K562 (cell line): ENCODE results near the gene TARBP2. TPM values are rescaled to one million over a fixed set of nuclear protein-coding genes. Genes with fewer than 3 reads are reported as not detected.

Experiments
- C11orf30 ChIP-seq: fragments of 450-650 bp; IDR thresholded peaks from 2 replicates; pipeline ENCODE4 v1.6.1; 2016; ENCODE audit warnings: low read depth, mild to moderate bottlenecking
- CHD4 ChIP-seq: fragments of 200-600 bp; sonication (generic); IDR thresholded peaks from 3 replicates; pipeline ENCODE4 v1.6.1; 2012; ENCODE audit warnings: low read depth, mild to moderate bottlenecking, mixed read lengths, low read length, inconsistent platforms; ENCODE audit not compliant: insufficient read depth, insufficient replicate concordance, poor library complexity, severe bottlenecking
- MAFG ChIP-seq: fragments of 450-650 bp; conservative IDR thresholded peaks from 2 replicates; pipeline ENCODE4 v1.6.1; 2016; ENCODE audit warnings: missing genetic modification characterization, missing compliant biosample characterization
- ZKSCAN3 ChIP-seq: fragments of 250-450 bp; sonication (Bioruptor Pico); IDR thresholded peaks from 2 replicates; pipeline ENCODE4 v1.4.0; 2020
- polyA plus RNA-seq, 8 experiments: library from polyadenylated mRNA; depleted of rRNA in 4 of 8; stranded (reverse) in 5 of 8; unstranded in 3 of 8; fragments of >200 nt; fragmentation: Nextera tagmentation in 2 of 8; fragmentation: Illumina TruSeq in 1 of 8; extraction: Ambion mirVana in 2 of 8; extraction: Trizol in 1 of 8; gene quantifications; 2 replicates each; pipeline versions ENCODE4 v1.2.1 to v1.2.3, GENCODE V29; 2011 to 2014; ENCODE audit warnings: inconsistent platforms in 1 of 8, missing spikeins in 1 of 8
- total RNA-seq, 7 experiments: library from RNA; depleted of rRNA in 6 of 7; stranded (reverse); fragments of >200 nt in 6 of 7; fragmentation: Illumina TruSeq in 2 of 7; extraction: Trizol in 2 of 7; gene quantifications; 2 replicates each; pipeline versions ENCODE4 v1.2.1 to v1.2.3, GENCODE V29; 2011 to 2021; ENCODE audit warnings: low replicate concordance in 1 of 7
- TF ChIP-seq, protein P1 (sequence below): fragments of 250-450 bp; sonication (Bioruptor Pico); IDR thresholded peaks from 2 replicates; pipeline ENCODE4 v1.4.0; 2020; ENCODE audit warnings: mild to moderate bottlenecking, moderate library complexity
- TF ChIP-seq, protein P2 (sequence below): fragments of 250-450 bp; sonication (Bioruptor Pico); IDR thresholded peaks from 2 replicates; pipeline ENCODE4 v1.5.0; 2021; ENCODE audit warnings: mild to moderate bottlenecking, borderline replicate concordance

TARBP2 gene
- total and polyA plus RNA-seq, 9 of the 15 experiments (the other 6 are each of a cell fraction or from before 2014, with no cell fraction given): 5.6 to 69.0 (median 44.6) TPM

DNA sequence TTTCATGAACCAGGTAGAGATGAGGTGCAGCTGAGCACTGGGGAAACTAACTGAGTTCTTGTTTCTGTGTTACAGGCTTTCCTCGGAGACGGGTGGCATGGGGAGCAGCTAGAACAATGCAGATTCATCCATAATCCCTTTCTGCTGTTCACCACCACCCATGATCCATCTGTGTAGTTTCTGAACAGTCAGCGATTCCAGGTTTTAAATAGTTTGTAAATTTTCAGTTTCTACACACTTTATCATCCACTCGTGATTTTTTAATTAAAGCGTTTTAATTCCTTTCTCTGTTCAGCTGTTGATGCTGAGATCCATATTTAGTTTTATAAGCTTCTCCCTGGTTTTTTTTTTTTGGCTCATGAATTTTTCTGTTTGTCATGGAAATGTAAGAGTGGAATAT is 21.8 kb upstream of the TARBP2 start (continued):
- TF ChIP-seq, protein P1, sequence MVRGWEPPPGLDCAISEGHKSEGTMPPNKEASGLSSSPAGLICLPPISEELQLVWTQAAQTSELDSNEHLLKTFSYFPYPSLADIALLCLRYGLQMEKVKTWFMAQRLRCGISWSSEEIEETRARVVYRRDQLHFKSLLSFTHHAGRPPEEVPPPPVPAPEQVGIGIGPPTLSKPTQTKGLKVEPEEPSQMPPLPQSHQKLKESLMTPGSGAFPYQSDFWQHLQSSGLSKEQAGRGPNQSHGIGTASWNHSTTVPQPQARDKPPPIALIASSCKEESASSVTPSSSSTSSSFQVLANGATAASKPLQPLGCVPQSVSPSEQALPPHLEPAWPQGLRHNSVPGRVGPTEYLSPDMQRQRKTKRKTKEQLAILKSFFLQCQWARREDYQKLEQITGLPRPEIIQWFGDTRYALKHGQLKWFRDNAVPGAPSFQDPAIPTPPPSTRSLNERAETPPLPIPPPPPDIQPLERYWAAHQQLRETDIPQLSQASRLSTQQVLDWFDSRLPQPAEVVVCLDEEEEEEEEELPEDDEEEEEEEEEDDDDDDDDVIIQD (CRISPR knock-in tag): no peak
- no peak for TF ChIP-seq CHD4
- no peak for TF ChIP-seq ZKSCAN3 (CRISPR knock-in tag)
- TF ChIP-seq C11orf30: peak; percentile 67
- TF ChIP-seq, protein P2, sequence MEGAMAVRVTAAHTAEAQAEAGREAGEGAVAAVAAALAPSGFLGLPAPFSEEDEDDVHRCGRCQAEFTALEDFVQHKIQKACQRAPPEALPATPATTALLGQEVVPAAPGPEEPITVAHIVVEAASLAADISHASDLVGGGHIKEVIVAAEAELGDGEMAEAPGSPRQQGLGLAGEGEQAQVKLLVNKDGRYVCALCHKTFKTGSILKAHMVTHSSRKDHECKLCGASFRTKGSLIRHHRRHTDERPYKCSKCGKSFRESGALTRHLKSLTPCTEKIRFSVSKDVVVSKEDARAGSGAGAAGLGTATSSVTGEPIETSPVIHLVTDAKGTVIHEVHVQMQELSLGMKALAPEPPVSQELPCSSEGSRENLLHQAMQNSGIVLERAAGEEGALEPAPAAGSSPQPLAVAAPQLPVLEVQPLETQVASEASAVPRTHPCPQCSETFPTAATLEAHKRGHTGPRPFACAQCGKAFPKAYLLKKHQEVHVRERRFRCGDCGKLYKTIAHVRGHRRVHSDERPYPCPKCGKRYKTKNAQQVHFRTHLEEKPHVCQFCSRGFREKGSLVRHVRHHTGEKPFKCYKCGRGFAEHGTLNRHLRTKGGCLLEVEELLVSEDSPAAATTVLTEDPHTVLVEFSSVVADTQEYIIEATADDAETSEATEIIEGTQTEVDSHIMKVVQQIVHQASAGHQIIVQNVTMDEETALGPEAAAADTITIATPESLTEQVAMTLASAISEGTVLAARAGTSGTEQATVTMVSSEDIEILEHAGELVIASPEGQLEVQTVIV (CRISPR knock-in tag): no peak
- TF ChIP-seq MAFG: peak; percentile 54
